ENCODE results near the gene SGMS2.
"Not testable (repeated sequence)": the region's sequence is repeated elsewhere in the genome, so short reads cannot be mapped to it uniquely, and the experiment has no call there.

The SGMS2 gene

GRCh38 chr4:107908377-107908776 lies 83.6 kb downstream of the SGMS2 start:
- DNase-seq (ENCODE audit: low spot score) = no peak
- in situ Hi-C loops (cut with MboI; ENCODE audit: low pct_unique_long_range_greater_than_20kb, low sequenced_read_pairs, unreplicated experiment) = loop anchor here (25.0 kb wide), 1 partner anchor 146 kb away; no protein-coding TSS in a partner anchor
- TF ChIP-seq CTCF (IDR thresholded peaks at IDR 0.05; ENCODE audit: extremely low read depth, insufficient read depth, missing control alignments) = no peak

- TF ChIP-seq CTCF (IDR thresholded peaks at IDR 0.05; ENCODE audit: extremely low read depth, insufficient read depth, missing control alignments) = peak; percentile 69
- in situ Hi-C loops (cut with MboI; ENCODE audit: low pct_unique_long_range_greater_than_20kb, low sequenced_read_pairs, unreplicated experiment) = loop anchor here (25.0 kb wide), 1 partner anchor 151 kb away; no protein-coding TSS in a partner anchor
- DNase-seq (ENCODE audit: low spot score) = no peak
These were observed 88.7 kb downstream of the SGMS2 start for GRCh38 chr4:107913283-107913899.

DNA sequence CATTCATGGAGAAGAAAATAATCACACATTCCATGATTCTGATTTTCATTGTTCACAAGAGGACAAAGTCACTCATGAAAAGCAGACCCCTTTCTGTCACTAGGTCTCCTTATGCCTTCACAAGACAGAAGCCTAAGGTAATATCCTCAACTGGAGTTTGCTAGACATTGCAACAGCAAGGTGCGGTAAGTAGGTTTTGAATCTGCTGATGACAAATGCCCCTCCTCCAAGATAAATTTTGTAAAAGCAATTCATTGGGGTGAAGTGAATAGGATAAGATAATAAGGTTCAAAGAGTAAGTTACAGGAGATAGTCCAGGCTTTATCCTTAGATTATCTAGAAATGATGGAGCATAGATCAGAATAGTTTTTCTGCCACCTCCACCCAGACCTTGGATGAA lies 90.5 kb downstream of the SGMS2 start:
- TF ChIP-seq CTCF (IDR thresholded peaks at IDR 0.05; ENCODE audit: extremely low read depth, insufficient read depth, missing control alignments) = no peak
- in situ Hi-C loops (cut with MboI; ENCODE audit: low pct_unique_long_range_greater_than_20kb, low sequenced_read_pairs, unreplicated experiment) = loop anchor here (25.0 kb wide), 1 partner anchor 153 kb away; no protein-coding TSS in a partner anchor
- DNase-seq (ENCODE audit: low spot score) = no peak

- TF ChIP-seq CTCF (IDR thresholded peaks at IDR 0.05; ENCODE audit: extremely low read depth, insufficient read depth, missing control alignments) = no peak
- in situ Hi-C loops (cut with MboI; ENCODE audit: low pct_unique_long_range_greater_than_20kb, low sequenced_read_pairs, unreplicated experiment) = loop anchor here (25.0 kb wide), 1 partner anchor 154 kb away; no protein-coding TSS in a partner anchor
- no peak for DNase-seq (ENCODE audit: low spot score)
These were observed 91.9 kb downstream of the SGMS2 start for GRCh38 chr4:107916623-107917022.

GRCh38 chr4:107917500-107917899 lies 92.8 kb downstream of the SGMS2 start:
- in situ Hi-C loops (cut with MboI; ENCODE audit: low pct_unique_long_range_greater_than_20kb, low sequenced_read_pairs, unreplicated experiment) = loop anchor here (25.0 kb wide), 1 partner anchor 155 kb away; no protein-coding TSS in a partner anchor
- no peak for TF ChIP-seq CTCF (IDR thresholded peaks at IDR 0.05; ENCODE audit: extremely low read depth, insufficient read depth, missing control alignments)
- DNase-seq (ENCODE audit: low spot score) = no peak

DNA sequence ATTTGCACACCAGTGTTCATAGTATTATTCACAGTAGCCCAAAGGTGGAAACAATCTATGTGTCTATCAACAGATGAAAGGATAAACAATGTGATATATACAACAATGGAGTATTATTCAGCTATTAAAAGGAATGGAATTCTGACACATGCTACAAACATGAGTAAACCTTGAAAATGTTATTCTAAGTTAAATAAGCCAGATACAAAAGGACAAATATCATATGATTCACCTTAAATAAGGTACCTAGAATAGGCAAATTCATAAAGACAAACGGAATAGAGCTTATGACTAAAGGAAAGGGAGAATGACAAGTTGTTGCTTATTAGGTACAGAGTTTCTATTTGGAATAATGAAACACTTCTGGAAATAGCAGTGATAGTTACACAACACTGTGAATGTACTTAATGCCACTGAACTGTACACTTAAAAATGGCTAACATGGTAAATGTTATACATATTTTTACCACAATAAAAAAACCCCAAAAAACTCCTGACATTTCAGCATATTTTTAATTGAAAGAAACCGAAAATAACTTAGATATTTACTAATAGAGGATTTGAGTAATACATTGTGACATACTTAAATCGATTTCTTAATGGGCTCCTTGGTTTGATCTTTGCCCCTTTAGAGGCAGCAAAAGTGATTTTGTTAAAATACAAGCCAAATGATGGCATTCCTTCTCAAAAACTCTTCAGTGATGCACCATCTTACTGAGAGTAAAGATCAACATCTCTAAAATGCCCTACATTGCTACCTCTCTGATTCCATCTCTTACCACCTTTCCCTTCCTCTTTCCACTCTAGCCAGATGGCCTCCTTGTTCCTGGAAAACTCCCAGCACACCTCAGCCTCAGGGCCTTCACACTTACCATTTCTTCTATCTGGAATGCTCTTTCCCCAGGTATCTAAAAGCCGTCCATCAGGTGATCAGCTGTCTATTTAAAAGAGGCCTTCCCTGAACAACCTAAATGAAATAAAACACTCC lies 98.0 kb downstream of the SGMS2 start:
- no peak for DNase-seq (ENCODE audit: low spot score)
- TF ChIP-seq CTCF (IDR thresholded peaks at IDR 0.05; ENCODE audit: extremely low read depth, insufficient read depth, missing control alignments) = no peak

DNA sequence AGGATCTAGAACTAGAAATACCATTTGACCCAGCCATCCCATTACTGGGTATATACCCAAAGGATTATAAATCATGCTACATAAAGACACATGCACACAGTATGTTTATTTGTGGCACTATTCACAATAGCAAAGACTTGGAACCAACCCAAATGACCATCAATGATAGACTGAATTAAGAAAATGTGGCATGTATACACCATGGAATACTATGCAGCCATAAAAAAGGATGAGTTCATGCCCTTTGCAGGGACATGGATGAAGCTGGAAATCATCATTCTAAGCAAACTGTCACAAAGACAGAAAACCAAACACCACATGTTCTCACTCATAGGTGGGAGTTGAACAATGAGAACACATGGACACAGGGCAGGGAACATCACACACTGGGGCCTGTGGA lies 101.0 kb downstream of the SGMS2 start:
- in situ Hi-C loops (cut with MboI; ENCODE audit: low pct_unique_long_range_greater_than_20kb, low sequenced_read_pairs, unreplicated experiment); DNase-seq (ENCODE audit: low spot score): not testable (repeated sequence)

More for the DNA sequence above, 98.0 kb downstream of the SGMS2 start:
- in situ Hi-C loops (cut with MboI; ENCODE audit: low pct_unique_long_range_greater_than_20kb, low sequenced_read_pairs, unreplicated experiment) = loop anchor here (25.0 kb wide), 1 partner anchor 160 kb away; no protein-coding TSS in a partner anchor

DNA sequence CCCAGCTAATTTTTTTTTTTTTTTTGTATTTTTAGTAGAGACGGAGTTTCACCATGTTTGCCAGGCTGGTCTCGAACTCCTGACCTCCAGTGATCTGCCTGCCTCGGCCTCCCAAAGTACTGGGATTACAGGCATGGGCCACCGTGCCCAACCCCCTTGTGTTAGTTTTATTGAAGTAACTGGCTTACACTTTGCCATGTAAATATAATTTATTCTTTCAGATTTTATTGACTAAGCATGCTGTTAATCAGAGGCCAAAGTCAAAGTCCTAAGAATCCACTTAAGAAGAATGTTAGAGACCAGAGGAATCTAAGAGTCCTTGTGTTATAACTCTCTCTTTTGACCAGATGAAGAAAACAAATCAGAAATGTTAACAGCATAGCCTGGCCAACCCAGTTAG lies 102.1 kb downstream of the SGMS2 start:
- DNase-seq (ENCODE audit: low spot score); in situ Hi-C loops (cut with MboI; ENCODE audit: low pct_unique_long_range_greater_than_20kb, low sequenced_read_pairs, unreplicated experiment): not testable (repeated sequence)
